ENCODE results near the gene RNU6-8.

The RNU6-8 gene

GRCh38 chr14:32203928-32204357 is 874 bp upstream of the RNU6-8 start:
- DNase-seq (ENCODE audit: low spot score) = peak; percentile 30

- no peak for DNase-seq (ENCODE audit: low spot score)
These were observed 525 bp downstream of the RNU6-8 start for GRCh38 chr14:32202491-32202997.

GRCh38 chr14:32201816-32202490 is 1.1 kb downstream of the RNU6-8 start, which contains the start of gene RNU6-7:
TSS of gene RNU6-7 (plus strand) at chr14:32202045.
- peak; percentile 68 for DNase-seq (ENCODE audit: low spot score)

GRCh38 chr14:32201193-32201815 is 1.8 kb downstream of the RNU6-8 start:
- DNase-seq (ENCODE audit: low spot score) = peak; percentile 74

- peak; percentile 17 for DNase-seq (ENCODE audit: low spot score)
These were observed 2.5 kb downstream of the RNU6-8 start for GRCh38 chr14:32200368-32201192.

GRCh38 chr14:32197919-32198318 is 5.2 kb downstream of the RNU6-8 start:
- DNase-seq (ENCODE audit: low spot score) = no peak

GRCh38 chr14:32195636-32196035 is 7.4 kb downstream of the RNU6-8 start:
- no peak for DNase-seq (ENCODE audit: low spot score)

GRCh38 chr14:32193532-32193931 is 9.5 kb downstream of the RNU6-8 start:
- no peak for DNase-seq (ENCODE audit: low spot score)

GRCh38 chr14:32192712-32193373 is 10.2 kb downstream of the RNU6-8 start:
- DNase-seq (ENCODE audit: low spot score) = no peak

- DNase-seq (ENCODE audit: low spot score) = peak; percentile 10
These were observed 12.4 kb downstream of the RNU6-8 start for GRCh38 chr14:32190673-32191072.

- no peak for DNase-seq (ENCODE audit: low spot score)
These were observed 13.3 kb downstream of the RNU6-8 start for GRCh38 chr14:32189811-32190210.

- no peak for DNase-seq (ENCODE audit: low spot score)
These were observed 16.8 kb downstream of the RNU6-8 start for GRCh38 chr14:32186248-32186647.

- no peak for DNase-seq (ENCODE audit: low spot score)
These were observed 18.0 kb downstream of the RNU6-8 start for GRCh38 chr14:32185097-32185496.

GRCh38 chr14:32183151-32184058 is 19.7 kb downstream of the RNU6-8 start:
- no peak for DNase-seq (ENCODE audit: low spot score)

GRCh38 chr14:32171469-32171868 is 31.6 kb downstream of the RNU6-8 start:
- DNase-seq (ENCODE audit: low spot score) = no peak

GRCh38 chr14:32169191-32169590 is 33.9 kb downstream of the RNU6-8 start:
- DNase-seq (ENCODE audit: low spot score) = no peak

- DNase-seq (ENCODE audit: low spot score) = no peak
These were observed 35.2 kb downstream of the RNU6-8 start for GRCh38 chr14:32167907-32168306.

GRCh38 chr14:32166924-32167323 is 36.1 kb downstream of the RNU6-8 start:
- no peak for DNase-seq (ENCODE audit: low spot score)

- DNase-seq (ENCODE audit: low spot score) = no peak
These were observed 37.0 kb downstream of the RNU6-8 start for GRCh38 chr14:32166029-32166428.

Data from pons (tissue), 1 donor.